Endothelial cell (in vitro differentiated cells): ENCODE data around the gene OR51B2. TPM values are rescaled to one million over a fixed set of nuclear protein-coding genes. Genes with fewer than 3 reads are reported as not detected.
"Not testable (repeated sequence)": the region's sequence is repeated elsewhere in the genome, so short reads cannot be mapped to it uniquely, and the experiment has no call there.

Experiments used
- DNase-seq: peaks from one replicate; pipeline ENCODE4 v3.0.0; 2021; ENCODE audit warnings: low spot score
- H3K27ac Mint-ChIP-seq: one replicate; pipeline ENCODE4 v1.8.0; 2021; ENCODE audit warnings: mixed read lengths, inconsistent platforms; ENCODE audit not compliant: unreplicated experiment
- H3K27me3 Mint-ChIP-seq: one replicate; pipeline ENCODE4 v1.8.0; 2021; ENCODE audit warnings: mild to moderate bottlenecking, moderate library complexity, mixed read lengths, inconsistent platforms; ENCODE audit not compliant: unreplicated experiment
- H3K36me3 Mint-ChIP-seq: one replicate; pipeline ENCODE4 v1.8.0; 2021; ENCODE audit warnings: mild to moderate bottlenecking, low read depth, mixed read lengths, inconsistent platforms; ENCODE audit not compliant: unreplicated experiment
- H3K4me1 Mint-ChIP-seq: one replicate; pipeline ENCODE4 v1.8.0; 2021; ENCODE audit warnings: mild to moderate bottlenecking, mixed read lengths, inconsistent platforms; ENCODE audit not compliant: unreplicated experiment
- H3K4me3 Mint-ChIP-seq: one replicate; pipeline ENCODE4 v1.8.0; 2021; ENCODE audit warnings: mild to moderate bottlenecking, mixed read lengths, inconsistent platforms; ENCODE audit not compliant: unreplicated experiment
- H3K9me3 Mint-ChIP-seq: one replicate; pipeline ENCODE4 v1.8.0; 2021; ENCODE audit warnings: mixed read lengths, inconsistent platforms; ENCODE audit not compliant: unreplicated experiment
- total RNA-seq: library from RNA; stranded (reverse); fragmentation: NEBNext Ultra II Directional; extraction: Animal tissue kit (Norgen Biotek cat#: 25700); gene quantifications from one replicate; pipeline ENCODE4 v1.2.1, GENCODE V29; 2021; ENCODE audit not compliant: unreplicated experiment
- TF ChIP-seq, protein P1 (sequence below): fragments of 200-600 bp; sonication (generic); IDR thresholded peaks from one replicate; pipeline ENCODE4 v1.5.0; 2021; ENCODE audit warnings: antibody characterized with exemption; ENCODE audit not compliant: unreplicated experiment

OR51B2 gene
- total RNA-seq, 1 donor from 2014 or later = not detected

DNA sequence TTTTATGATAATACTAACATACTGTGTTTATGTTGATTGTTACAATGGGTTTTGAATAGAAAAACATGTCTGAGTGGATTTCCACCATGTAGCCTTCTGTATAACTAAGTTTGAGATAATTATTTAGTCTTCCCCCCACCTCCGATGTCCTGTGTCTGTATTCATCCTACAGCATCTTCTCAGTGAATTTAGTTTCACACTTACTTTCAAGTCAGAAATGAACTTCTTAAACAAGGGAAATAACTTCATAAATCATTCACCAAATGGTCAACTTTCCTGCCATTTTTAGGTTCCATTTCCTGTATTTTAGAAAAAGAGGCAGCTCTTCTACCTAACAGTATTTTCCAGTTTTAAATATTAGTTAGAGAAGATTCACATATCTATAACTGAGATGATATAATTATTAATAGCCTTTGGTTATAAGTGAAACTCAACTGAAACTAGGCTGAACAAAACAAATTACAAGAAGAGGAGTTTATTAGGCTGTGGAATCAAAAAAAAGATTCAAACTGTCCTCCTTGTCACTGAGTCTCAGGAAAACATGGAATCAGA, 15.8 kb upstream of the OR51B2 start:
- no peak overlapping the region for H3K27ac Mint-ChIP-seq
- no peaks in the 10 kb centered on the region for H3K4me1 Mint-ChIP-seq
- DNase-seq = no peak
- H3K9me3 Mint-ChIP-seq = no peaks in the 10 kb centered on the region
- H3K4me3 Mint-ChIP-seq = no peak overlapping the region
- peaks cover 6% of the 10 kb centered on the region for H3K27me3 Mint-ChIP-seq
- no peaks in the 10 kb centered on the region for H3K36me3 Mint-ChIP-seq
- TF ChIP-seq, protein P1, sequence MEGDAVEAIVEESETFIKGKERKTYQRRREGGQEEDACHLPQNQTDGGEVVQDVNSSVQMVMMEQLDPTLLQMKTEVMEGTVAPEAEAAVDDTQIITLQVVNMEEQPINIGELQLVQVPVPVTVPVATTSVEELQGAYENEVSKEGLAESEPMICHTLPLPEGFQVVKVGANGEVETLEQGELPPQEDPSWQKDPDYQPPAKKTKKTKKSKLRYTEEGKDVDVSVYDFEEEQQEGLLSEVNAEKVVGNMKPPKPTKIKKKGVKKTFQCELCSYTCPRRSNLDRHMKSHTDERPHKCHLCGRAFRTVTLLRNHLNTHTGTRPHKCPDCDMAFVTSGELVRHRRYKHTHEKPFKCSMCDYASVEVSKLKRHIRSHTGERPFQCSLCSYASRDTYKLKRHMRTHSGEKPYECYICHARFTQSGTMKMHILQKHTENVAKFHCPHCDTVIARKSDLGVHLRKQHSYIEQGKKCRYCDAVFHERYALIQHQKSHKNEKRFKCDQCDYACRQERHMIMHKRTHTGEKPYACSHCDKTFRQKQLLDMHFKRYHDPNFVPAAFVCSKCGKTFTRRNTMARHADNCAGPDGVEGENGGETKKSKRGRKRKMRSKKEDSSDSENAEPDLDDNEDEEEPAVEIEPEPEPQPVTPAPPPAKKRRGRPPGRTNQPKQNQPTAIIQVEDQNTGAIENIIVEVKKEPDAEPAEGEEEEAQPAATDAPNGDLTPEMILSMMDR = no peak

DNA sequence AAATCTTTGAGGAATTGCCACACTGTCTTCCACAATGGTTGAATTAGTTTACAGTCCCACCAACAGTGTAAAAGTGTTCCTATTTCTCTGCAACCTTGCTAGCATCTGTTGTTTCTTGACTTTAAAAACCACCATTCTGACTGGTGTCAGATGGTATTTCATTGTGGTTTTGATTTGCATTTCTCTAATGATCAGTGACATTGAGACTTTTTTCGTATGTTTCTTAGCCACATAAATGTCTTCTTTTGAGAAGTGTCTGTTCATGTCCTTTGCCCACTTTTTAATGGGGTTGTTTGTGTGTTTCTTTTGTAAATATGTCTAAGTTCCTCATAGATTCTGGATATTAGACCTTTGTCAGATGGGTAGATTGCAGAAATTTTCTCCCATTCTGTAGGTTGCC, 13.2 kb upstream of the OR51B2 start:
- not testable (repeated sequence) for H3K4me3 Mint-ChIP-seq, DNase-seq, H3K27ac Mint-ChIP-seq, H3K36me3 Mint-ChIP-seq, H3K27me3 Mint-ChIP-seq, H3K9me3 Mint-ChIP-seq, H3K4me1 Mint-ChIP-seq

DNA sequence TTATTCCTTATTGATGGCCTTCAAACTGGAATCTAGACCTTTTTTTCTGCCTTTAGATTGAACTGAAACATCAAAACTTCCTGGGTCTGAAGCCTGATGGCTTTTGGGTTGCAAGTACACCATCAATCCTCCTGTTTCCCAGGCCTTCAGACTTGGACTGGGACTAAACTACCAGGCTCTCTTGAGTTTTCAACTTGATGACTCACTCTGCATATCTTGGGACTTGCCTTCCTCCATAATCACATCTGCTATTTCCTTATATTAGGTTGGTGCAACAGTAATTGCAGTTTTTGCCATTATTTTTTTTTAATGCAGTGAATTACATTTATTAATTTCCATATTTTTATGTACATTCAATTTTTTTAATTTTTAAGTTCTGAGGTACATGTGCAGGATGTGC, 12.2 kb upstream of the OR51B2 start:
- H3K27me3 Mint-ChIP-seq = peaks cover 6% of the 10 kb centered on the region
- H3K27ac Mint-ChIP-seq = no peak overlapping the region
- H3K36me3 Mint-ChIP-seq = no peaks in the 10 kb centered on the region
- TF ChIP-seq, protein P1 = no peak
- DNase-seq = no peak
- no peaks in the 10 kb centered on the region for H3K9me3 Mint-ChIP-seq
- no peaks in the 10 kb centered on the region for H3K4me1 Mint-ChIP-seq
- H3K4me3 Mint-ChIP-seq = no peak overlapping the region

DNA sequence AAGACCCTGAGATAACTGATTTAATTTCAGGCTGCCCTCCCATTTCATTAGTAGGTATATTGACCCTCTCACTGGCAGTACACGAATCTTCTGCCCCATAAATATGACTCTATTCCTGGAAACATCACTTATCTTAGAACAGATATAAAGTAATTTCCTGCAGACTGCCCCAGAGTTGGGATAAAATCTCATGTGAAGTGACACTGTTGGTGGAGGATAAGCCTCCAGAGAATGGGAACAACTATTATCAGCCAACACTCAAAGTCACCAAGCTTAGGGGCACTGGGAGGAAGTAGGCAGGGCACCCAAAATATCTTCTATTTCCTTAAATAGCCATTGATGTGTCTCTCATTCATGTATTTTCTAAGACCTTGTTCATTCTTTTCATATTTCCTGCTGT, 11.1 kb upstream of the OR51B2 start:
- Mint-ChIP-seq H3K9me3 (no peaks in the 10 kb centered on the region), H3K4me1 (no peaks in the 10 kb centered on the region), H3K4me3 (no peak overlapping the region), H3K27ac (no peak overlapping the region), H3K27me3 (peaks cover 6% of the 10 kb centered on the region), H3K36me3 (no peaks in the 10 kb centered on the region)
- no peak for DNase-seq
- TF ChIP-seq, protein P1 = no peak

DNA sequence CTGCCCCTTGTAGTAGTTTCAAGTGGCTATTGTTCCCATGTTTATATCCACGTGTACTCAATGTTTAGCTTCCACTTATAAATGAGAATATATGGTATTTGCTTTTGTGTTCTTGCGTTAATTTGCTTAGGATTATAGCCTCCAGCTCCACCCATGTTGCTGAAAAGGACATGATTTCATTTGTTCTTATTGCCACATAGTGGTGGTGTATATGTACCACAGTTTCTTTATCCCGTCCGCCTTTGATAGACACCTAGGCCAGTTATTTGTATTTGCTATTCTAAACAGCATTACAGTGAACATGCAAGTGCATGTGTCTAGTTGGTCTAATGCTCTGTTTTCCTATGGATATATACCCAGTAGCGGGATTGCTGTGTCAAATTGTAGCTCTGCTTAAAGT, 6.8 kb downstream of the OR51B2 start:
- TF ChIP-seq, protein P1 = no peak
- no peak overlapping the region for H3K4me3 Mint-ChIP-seq
- no peak overlapping the region for H3K27ac Mint-ChIP-seq
- no peaks in the 10 kb centered on the region for H3K9me3 Mint-ChIP-seq
- H3K4me1 Mint-ChIP-seq = no peaks in the 10 kb centered on the region
- no peaks in the 10 kb centered on the region for H3K27me3 Mint-ChIP-seq
- no peak for DNase-seq
- no peaks in the 10 kb centered on the region for H3K36me3 Mint-ChIP-seq

DNA sequence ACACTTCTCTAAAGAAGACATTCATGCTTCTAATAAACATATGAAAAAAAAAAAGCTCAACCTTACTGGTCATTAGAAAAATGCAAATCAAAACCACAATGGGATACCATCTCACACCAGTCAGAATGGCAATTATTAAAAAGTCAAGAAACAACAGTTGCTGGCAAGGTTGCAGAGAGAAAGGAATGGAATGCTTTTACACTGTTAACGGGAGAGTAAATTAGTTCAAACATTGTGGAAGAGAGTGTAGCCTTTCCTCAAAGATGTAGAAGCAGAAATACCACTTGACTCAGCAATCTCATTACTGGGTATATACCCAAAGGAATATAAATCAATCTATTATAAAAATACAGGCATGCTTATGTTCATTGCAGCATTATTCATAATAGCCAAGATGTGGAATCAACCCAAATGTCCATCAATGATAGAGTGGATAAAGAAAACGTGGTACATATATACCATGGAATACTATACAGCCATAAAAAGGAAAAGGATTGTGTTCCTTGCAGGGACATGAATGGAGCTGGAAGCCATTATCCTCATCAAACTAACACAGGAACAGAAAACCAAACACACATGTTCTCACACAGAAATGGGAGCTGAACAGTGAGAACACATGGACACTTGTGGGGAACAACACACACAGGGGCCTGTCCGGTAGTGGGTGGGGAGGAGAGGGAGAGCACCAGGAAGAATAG, 10.6 kb downstream of the OR51B2 start:
- H3K36me3 Mint-ChIP-seq, H3K9me3 Mint-ChIP-seq, H3K27me3 Mint-ChIP-seq, DNase-seq, H3K4me1 Mint-ChIP-seq, H3K4me3 Mint-ChIP-seq, H3K27ac Mint-ChIP-seq: not testable (repeated sequence)
